GM12878 (cell line): ENCODE data around the gene SPG21.

ENCODE experiments used
- EZH2 ChIP-seq: IDR thresholded peaks from 2 replicates; pipeline ENCODE4 v1.6.1; 2012; ENCODE audit warnings: low read depth, mild to moderate bottlenecking, control low read depth, inconsistent platforms, low read length, borderline replicate concordance; ENCODE audit not compliant: control insufficient read depth
- JUNB ChIP-seq: IDR thresholded peaks from 2 replicates; pipeline ENCODE4 v1.6.1; 2016; ENCODE audit warnings: antibody characterized with exemption, mild to moderate bottlenecking
- NFXL1 ChIP-seq: fragments of 450-650 bp; IDR thresholded peaks from 2 replicates; pipeline ENCODE4 v1.6.1; 2017; ENCODE audit warnings: antibody characterized with exemption, mild to moderate bottlenecking, borderline replicate concordance
- TF ChIP-seq, protein P1 (sequence below): fragments of 450-650 bp; IDR thresholded peaks from 2 replicates; pipeline ENCODE4 v1.6.1; 2016; ENCODE audit warnings: mild to moderate bottlenecking, moderate library complexity, borderline replicate concordance
- TF ChIP-seq, protein P2 (sequence below), 3 experiments: IDR thresholded peaks in 2 of 3; conservative IDR thresholded peaks in 1 of 3; 2 replicates each; pipeline ENCODE4 v1.5.1; 2011; ENCODE audit warnings: low read depth in 3 of 3, low read length in 3 of 3, mild to moderate bottlenecking in 3 of 3, control low read depth in 2 of 3, moderate library complexity in 2 of 3, inconsistent platforms in 1 of 3, mixed read lengths in 1 of 3; ENCODE audit not compliant: control insufficient read depth in 2 of 3, insufficient read depth in 1 of 3; ENCODE audit errors: extremely low read depth in 1 of 3

DNA sequence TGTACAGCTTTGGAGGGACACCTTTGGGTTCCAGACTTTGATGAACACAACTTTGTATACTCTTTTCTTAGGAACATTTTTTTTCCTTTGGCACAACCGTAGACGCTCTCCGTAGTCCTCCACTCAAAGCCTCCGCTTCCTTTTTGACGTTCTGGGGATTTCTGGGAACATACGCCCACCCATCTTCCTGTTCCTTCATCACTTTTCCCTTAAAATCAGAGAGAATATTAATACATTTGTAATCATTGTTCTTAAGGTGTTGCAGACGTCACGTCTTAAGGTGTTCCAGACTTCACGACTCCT lies 405 bp upstream of the SPG21 start:
- TF ChIP-seq NFXL1: no peak
- no peak for TF ChIP-seq EZH2
- TF ChIP-seq JUNB: no peak
- TF ChIP-seq, protein P1, sequence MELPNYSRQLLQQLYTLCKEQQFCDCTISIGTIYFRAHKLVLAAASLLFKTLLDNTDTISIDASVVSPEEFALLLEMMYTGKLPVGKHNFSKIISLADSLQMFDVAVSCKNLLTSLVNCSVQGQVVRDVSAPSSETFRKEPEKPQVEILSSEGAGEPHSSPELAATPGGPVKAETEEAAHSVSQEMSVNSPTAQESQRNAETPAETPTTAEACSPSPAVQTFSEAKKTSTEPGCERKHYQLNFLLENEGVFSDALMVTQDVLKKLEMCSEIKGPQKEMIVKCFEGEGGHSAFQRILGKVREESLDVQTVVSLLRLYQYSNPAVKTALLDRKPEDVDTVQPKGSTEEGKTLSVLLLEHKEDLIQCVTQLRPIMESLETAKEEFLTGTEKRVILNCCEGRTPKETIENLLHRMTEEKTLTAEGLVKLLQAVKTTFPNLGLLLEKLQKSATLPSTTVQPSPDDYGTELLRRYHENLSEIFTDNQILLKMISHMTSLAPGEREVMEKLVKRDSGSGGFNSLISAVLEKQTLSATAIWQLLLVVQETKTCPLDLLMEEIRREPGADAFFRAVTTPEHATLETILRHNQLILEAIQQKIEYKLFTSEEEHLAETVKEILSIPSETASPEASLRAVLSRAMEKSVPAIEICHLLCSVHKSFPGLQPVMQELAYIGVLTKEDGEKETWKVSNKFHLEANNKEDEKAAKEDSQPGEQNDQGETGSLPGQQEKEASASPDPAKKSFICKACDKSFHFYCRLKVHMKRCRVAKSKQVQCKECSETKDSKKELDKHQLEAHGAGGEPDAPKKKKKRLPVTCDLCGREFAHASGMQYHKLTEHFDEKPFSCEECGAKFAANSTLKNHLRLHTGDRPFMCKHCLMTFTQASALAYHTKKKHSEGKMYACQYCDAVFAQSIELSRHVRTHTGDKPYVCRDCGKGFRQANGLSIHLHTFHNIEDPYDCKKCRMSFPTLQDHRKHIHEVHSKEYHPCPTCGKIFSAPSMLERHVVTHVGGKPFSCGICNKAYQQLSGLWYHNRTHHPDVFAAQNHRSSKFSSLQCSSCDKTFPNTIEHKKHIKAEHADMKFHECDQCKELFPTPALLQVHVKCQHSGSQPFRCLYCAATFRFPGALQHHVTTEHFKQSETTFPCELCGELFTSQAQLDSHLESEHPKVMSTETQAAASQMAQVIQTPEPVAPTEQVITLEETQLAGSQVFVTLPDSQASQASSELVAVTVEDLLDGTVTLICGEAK: no peak; the same call in 1 of the 2 replicates
- TF ChIP-seq, protein P2, sequence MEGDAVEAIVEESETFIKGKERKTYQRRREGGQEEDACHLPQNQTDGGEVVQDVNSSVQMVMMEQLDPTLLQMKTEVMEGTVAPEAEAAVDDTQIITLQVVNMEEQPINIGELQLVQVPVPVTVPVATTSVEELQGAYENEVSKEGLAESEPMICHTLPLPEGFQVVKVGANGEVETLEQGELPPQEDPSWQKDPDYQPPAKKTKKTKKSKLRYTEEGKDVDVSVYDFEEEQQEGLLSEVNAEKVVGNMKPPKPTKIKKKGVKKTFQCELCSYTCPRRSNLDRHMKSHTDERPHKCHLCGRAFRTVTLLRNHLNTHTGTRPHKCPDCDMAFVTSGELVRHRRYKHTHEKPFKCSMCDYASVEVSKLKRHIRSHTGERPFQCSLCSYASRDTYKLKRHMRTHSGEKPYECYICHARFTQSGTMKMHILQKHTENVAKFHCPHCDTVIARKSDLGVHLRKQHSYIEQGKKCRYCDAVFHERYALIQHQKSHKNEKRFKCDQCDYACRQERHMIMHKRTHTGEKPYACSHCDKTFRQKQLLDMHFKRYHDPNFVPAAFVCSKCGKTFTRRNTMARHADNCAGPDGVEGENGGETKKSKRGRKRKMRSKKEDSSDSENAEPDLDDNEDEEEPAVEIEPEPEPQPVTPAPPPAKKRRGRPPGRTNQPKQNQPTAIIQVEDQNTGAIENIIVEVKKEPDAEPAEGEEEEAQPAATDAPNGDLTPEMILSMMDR (IDR thresholded peaks at IDR 0.05 in 2 of 3, conservative IDR thresholded peaks at IDR 0.05 in 1 of 3; ENCODE audit: control insufficient read depth in 2 of 3, extremely low read depth in 1 of 3, insufficient read depth in 1 of 3, low read depth in 3 of 3, low read length in 3 of 3): no peak
